IPS-NIHi7 (cell line): Measurements from ENCODE around the gene PKNOX2.

Source experiments
- DNase-seq: peaks from one replicate; pipeline ENCODE4 v3.0.0; 2012; ENCODE audit warnings: mixed read lengths; ENCODE audit errors: extremely low spot score

Gene PKNOX2

DNA sequence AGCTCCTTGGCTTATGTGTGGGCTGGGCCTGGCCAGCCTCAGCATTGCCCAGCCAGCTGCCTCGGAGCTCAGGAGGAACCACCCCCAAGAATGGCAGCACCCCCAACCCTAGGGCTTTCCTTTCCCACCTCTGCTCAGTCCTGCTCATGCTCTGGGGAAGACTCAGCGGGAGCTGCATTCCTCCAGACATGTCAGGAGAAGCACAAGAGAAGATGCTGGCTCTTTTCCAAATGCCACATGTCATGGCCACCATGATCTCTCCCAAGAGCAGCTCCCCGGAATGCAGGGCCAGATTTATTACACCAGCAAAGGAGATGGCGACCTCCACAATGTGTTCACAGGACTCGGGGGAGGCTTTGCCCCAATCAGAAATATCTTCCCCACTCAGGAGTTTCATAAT is 143.7 kb downstream of the PKNOX2 start:
- no peak for DNase-seq

DNA sequence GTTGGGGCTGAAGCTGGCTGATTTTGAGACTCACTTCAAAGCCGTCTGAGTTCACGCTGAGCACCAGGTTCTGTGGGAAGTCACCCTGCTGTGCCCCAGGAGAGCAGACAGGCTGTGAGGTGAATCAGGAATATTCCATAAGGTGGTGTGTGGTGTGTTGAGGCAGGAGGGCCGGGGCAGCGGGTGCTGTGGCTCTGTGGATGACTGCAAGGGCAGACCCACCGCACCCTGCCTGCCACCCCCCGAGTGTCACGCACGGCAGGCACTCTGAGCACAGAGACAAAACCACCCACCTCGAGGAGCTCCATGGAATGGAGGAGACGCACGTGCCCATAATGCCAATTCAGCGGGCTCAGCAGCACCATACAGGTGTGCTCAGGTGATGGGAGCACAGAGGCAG is 147.8 kb downstream of the PKNOX2 start:
- DNase-seq: no peak

DNA sequence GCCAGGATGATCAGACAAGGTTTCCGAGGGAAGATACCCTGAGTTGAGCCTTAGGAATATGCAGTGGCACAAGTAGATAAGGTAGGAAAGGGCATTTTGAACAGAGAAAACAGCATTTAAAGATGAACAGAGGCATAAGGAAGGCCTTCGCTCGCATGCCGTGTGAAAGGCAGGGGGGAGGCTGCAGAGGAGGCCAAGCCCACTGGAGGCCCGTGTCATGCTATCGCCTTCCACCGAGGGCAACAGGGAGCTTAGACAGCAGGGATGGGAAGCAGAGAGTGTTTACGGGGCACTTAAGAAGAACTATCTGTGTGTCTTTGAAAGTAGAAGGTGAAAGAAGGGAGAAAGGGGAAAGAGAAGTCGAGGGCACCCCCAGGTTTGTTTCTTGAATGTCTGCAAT is 148.3 kb downstream of the PKNOX2 start:
- no peak for DNase-seq

DNA sequence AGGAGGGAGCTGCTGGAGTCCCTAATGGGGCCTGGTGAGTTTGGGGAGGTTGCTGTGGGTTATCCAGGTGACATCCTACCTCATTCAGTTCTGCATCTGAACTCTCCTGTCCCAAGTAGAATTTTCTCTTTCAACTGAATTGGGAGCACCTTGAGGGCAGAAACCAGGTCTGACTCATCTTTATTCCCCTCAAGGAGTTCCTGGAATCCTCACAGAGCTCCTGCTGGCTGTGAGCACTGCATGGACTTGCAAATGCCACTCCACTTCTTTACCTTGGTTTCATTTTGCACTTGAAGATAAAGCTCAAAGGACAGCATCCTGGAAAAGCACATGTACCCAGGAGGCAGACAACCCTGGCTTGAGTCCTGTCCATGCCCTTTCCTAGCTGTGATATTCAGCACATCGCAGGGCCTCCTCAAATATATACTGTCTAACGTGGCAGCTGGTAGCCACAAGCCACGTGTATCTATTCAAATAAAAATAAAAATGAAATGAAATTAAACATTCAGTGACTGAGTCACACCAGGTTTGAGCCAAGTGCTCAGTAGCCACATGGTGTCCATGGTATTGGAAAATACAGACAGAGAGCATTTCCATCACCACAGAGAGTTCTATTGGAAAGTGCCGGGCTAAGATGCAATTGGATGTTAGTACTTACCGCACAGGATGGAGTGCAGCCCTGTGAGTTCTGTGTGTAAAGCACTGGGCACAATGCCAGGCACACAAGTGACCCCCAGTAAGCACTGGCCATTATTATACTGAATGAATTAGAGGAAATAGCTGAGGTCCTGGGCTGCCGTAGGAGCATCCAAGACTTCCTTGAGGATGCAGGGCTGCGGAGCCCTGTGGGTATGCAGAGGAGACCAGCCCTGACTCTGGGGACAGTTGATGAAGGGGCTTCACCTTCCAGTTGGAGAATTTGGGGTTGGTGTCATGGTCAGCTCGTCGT is 149.0 kb downstream of the PKNOX2 start:
- DNase-seq: no peak

DNA sequence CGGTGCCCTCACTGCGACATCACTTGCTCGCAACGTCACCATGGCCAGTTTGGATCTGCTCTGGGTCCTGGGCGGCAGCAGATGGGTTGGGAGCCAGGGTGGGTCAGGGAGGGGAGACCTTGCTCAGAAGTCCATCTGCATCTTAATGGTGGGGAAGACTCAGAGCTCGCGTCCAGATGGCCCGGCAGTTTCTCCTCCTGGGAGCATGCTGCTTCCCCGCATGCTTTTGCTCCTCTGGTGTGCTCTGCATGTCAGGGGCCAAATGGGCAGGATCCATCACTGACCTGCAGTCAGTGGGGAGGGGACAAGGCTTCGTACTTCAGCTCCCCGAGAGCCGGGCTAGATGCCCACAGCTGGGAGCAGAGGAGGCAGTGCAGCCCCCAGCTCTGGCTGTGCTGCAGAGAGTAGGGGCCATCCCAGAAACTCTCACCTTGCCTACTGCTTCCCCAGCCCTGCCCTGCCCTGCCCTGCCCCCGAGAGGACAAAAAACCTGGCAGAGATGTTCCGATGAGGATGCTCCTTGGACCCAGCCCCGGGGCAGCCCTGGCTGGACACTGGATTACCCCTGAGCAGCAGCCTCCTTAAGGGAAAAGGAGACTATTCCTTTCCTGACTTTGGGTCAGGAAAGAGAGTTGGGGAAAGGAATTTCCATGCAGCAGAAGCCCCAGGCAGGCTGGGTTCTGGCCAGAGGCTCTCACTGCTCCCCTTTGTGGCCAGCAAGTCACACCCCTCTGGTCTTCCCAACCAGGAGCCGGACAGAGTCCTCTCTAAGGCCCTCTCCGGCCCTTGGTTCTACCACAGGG is 149.9 kb downstream of the PKNOX2 start:
- DNase-seq: no peak

DNA sequence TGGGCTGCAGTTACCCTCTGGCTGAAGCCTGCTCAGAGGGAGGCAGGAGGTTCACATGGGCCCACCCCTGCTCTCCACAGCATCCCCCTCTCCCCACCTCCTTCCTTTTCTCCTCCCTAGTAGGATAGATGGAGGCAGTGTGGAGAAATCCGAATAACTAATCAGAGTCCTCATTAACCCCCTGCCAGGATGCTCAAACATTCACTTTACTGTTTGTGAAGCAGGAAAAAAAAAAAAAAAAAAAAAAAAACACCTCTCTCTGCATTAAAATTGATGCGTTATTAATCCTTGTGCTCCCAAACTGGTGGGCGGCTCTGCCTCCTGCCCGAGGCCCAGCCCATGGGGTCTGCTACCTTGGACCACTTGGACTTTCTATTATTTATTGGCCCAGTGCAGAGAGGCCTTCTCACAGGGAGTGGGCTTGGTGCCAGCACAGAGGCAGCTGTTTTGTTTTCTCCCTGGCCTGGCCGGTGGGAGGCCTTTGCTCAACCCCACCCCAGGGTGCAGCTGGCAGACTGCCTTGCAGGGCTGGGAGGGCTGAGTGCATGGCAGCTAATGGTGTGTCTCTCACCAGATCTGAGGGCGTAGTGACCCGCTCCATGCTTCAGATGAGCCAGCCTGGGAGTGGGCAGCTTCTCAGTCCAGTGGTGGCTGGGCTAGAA is 150.7 kb downstream of the PKNOX2 start:
- no peak for DNase-seq

DNA sequence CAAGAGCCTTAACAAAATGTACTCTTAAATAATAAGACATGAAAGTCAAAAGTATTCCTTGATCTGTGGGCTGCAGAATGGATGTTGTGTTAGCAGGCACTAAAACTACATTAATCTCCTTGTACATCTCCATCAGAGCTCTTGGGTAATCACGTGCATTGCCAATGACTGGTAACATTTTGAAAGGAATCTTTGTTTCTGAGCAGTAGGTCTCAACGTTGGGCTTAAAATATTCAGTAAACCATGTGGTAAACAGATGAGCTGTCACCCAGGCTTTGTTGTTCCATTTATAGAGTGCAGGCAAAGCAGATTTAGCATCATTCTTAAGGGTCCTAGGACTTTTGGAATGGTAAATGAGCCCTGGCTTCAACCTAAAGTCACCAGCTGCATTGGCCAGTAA is 152.9 kb downstream of the PKNOX2 start:
- no peak for DNase-seq

DNA sequence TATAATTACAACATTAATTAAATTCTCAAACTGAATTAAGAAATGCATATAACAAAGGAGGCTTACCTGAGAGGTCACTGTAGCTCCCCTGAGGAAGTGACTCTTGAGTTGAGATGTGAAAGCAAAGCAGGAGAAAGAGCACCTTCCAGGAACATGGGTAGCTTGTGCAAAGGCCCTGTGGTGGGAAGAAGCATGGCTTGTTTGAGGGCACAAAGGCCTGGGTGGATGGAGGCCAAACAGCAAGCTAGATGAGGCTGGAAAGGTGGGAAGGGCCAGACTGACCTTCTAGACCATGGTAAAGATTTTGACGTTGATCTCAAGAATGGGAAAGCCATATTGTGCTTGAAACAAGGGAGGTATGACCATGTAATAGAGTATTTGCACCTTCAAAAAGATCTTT is 155.1 kb downstream of the PKNOX2 start:
- no peak for DNase-seq

DNA sequence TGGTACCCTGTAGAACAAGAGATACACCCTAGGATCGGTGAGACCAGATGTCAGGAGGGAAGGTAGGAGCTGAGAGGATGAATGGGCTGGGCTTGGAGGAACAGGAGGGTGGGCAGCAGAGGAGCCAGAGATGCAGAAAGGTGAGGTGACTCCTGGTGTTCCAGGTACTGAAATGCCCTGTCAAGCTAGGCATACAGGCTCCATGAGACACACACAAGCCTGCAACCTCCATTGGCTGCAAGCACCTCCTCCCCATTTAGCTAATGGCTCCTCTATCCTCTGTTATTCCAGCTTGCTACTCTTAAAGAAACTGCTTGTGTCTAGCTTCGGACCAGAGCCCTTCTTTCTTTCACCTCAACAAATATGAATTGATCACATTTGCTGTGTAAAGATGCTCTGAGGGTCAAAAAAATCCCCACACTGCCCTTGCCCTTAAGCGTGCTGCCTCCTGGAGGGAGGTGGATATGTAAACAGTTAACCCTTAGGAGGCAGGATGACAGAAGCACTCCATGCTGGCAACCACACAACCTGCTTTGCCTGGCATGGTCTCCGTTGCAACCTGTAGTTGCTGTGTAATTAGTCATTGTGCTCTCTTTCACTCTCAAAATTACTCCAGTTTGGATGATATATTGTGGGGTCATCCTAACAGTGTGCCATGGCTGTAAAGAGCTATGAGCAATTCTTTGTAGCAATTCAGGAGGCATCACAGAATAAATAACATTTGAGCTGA is 156.0 kb downstream of the PKNOX2 start:
- no peak for DNase-seq

DNA sequence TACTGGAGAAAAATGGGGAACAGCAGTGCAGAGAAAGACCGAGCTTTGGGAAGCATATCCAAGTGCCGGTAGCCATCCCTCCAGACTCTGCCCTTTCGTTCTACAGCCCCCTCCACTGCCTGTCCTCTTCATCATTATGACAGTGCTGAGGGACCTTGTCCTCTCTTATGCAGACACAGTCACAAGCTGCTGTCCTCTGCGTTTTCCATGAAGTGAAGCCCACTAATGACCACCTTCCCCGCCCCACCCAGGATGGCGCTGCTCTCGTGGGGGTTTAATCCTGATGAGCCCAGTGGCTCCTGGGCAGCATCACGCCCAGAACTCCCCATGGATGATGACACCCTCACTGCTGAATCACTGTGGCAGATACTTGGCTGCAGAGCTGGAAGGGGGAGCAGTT is 157.7 kb downstream of the PKNOX2 start:
- no peak for DNase-seq

DNA sequence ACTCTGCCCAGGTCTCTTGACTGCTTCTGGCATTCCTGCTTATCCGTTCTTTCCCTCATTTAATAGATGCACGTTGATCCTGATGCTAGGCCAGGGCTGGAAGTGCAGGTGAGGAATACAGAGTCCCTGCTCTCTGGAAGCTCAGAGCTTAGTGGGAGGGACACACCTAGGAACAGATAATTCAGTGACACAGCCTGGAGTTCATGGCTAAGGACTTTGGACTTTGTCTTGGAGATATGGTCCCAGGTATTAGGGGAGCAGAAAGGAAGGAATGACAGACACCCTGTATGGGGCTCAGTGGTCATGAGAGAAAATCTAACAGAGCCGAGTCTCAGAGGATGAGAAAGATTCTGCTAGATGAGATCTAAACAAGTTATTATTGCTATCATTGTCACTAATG is 160.6 kb downstream of the PKNOX2 start:
- DNase-seq: no peak

DNA sequence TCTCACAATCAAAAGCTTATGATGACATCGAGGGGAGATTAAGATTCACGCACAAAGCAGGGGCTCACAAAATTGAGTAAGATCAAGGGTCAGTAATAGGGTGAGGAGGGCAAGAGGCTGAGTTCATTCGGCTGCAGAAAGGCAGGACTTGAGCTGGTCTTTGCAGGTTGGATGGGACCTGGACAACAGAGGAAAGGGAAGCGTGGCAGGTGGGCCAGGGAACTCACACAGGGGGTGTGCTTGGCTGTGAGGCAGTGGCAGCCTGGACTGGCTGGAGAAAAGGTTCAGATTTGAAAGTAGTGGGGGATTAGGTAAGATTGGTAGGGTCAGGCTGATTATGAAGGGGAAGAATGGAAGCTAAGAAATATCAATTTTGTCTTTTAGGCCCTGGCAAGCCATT is 161.6 kb downstream of the PKNOX2 start:
- DNase-seq: no peak

DNA sequence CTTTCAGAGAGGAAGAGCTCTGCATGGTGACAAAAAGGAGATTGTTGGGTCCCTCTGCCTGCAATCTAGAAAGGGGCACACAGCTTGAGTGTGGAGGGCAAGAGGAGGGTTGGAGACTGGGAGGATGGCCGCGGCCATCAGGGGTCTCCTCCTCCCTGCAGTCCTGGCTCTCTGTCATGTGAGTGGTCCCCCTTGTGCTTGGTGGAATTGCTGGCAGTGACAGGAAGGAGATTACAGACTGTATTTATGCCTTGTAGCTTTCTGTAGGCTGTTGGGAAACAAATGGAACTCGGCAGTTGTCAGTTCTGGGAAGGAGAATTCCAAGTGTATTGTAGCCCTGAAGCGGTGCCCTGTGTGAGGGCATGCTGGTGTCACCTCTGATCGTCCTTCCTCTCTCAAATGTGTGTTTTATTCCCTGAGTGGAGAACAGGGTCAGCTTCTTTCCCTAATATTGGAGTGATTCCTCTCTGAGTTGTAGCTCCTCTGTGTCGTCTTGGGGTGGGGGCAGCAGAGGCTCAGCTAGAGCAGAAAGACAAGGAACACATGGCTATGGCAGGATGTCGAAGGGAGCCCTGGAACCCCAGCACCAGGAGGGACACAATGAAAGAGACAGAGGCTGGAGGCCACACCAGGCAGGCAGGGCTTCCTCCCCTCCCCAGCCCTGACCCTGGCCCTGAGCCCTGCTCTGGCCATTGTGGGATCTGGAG is 163.1 kb downstream of the PKNOX2 start:
- DNase-seq: no peak

DNA sequence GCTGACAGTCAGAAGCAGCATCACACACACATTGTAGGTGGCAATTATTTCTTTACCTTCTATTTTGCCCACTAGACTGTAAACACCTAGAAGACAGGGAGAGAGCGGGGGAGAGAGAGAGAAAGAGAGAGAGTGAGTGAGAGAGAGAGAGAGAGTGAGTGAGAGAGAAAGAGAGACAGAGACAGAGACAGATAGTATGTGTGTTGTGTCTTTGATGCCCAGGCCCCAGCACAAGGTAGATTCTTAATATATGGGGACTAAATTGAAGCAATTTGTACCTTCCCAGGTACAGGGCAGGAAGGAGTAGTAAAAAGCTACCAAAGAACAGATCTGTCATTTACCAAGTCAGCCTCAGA is 163.7 kb downstream of the PKNOX2 start:
- no peak for DNase-seq

DNA sequence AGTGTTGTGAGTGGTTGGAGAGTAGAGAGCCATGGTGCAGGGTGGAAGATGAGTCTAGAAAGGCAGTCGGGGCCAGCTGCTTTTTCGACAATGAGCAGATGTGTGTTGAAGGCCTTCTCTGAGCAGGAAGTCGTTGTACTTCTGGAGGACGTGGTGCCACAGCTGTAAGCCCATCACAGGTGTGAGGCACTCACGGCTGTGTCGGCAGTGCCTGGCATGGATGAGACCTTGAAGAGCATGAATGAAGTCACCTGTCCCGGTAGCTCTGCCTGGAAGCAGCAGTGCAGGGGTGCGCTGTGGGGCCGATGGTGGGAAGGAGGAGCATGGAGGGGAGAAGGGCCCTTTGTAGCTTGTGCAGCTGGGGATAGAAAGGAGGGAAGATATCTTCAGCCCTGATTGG is 165.2 kb downstream of the PKNOX2 start:
- DNase-seq: no peak

DNA sequence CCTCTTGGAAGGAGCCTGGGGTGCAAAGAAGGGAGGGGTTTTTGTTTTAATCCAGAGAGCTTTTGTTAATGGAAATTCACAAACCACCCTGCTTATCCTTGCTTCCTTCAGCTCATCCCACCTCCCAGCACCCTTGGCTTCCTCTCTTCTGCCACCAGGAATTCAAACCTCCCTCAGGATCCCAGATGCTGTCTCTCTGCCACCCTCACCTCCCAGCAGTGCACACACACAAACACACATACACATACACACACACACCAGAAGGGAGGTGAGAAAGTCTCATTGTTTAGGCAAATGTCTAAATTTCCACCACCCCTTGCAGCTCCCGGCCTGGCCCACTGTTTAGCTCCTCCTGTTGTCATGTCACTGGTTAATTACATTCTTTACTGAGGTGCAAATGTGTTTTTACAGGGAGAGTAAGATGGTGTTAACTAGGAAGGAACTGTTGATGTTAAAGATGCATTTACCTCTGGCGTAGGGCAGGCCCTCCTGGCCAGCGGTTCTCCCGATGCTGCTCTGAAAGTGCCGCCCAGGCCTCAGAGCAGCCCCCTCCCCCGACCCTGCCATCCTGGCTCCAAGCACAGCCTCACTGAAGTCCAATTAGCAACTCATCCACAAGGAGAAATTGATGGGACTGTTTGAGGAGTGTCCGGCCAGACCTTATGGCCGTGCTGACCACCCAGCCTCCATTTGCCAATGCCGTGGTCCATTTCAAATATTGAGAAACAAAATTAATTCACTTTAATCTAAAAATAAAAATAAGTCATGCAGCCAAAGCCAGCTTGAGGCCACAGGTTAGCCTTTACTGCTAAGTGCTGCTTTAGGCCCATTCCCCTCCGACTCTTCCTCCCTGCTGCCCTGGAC is 166.1 kb downstream of the PKNOX2 start:
- peak; percentile 59 for DNase-seq

DNA sequence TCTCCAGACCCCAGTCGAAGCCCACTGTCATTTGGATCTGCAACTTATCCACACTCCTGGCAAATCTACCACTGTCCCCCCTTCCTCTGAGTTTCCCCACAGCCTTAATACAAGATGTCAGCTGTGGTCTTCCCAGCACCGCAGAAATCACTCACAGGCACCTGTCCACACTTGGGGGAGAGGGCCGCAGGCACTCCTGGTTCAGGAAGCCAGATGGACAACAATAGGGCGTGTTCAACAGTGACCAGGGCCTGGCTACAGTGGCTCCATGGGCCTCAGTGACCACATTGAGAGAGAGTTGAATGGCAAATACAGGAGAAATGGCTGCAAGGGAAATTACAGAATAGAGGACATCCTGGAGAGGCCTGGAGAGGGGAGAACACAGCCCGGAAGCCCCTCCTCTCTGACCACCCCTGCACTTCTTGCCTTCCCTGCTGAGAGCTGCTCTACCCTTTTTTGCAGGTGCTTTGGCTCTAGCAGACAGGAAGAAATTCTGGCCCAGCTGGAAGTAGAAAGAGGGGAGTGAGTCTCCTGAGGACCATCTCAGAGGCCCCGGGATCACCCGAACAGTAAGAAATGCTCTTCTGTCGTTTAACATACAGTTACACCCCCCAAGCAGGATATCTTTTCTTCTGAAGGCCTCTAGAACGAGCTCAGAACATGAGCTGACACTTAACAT is 166.9 kb downstream of the PKNOX2 start:
- no peak for DNase-seq

DNA sequence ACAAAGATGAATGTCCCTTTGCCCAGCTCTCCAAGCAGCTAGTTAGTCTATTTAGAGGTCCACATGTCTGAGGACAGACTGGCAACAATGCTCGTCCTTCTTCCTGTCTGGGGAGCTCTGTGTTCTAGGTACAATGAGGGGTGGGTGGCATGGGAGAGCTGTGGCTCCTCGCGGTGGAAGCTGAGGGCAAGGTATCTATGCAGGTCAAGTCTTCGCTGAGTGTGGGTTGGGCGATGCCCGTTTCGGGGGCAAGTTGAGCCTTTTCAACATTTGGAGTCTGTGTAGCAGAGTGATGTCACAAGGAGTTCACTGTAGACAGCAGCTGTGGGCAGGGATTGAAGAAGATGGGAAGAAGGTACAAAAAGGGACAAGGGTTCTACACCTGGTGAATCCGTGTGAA is 168.3 kb downstream of the PKNOX2 start:
- no peak for DNase-seq

DNA sequence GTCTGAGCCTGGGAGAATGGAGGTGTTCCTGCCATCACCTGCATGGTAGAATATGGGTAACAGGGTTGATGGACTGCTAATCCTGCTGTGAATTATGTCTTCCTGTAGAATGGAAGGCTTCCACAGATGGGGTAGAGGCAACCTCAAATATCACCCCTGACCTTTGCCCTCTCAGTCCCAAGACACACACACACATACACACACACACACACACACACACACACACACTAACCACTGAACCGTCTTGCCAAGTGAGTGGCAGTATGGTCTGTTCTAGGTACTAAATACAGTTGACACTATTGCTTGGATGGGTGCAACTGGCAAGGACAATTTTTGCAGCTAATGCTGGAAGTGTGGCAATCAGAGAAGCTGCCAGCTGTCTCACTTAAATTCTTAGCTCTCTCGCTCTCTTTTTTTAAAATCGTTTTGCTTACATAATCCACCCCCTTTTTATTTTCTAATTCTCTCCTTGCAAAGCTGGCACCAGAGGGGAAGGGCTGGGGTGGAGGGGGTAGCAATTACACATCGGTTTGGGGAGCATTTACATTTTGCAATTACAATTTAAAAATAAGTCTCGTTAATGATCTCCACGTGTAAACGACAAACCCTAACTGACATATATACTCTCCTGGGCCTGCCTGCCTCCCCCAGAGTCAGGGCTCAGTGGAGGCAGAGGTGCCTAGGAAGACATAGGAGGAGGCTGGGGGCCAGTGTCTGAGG is 169.0 kb downstream of the PKNOX2 start:
- DNase-seq: no peak
